COLO829 (cell line): ENCODE data around the gene ASPHD1.
A peak's percentile ranks its signal among the peaks of the same experiment; 100 is the strongest.
"Not testable (repeated sequence)": the region's sequence is repeated elsewhere in the genome, so short reads cannot be mapped to it uniquely, and the experiment has no call there.

Source experiments
- DNase-seq: peaks from one replicate; pipeline ENCODE4 v3.0.0; 2012; ENCODE audit warnings: low spot score

Gene ASPHD1

GRCh38 chr16:29900102-29900887, at the start of gene ASPHD1:
Gene ASPHD1, plus strand, starts transcription at chr16:29900488. Its CDS starts 484 bp downstream, at chr16:29900972.
- DNase-seq = peak; percentile 68

GRCh38 chr16:29850998-29851397, 49.3 kb upstream of the ASPHD1 start:
- no peak for DNase-seq

GRCh38 chr16:29852654-29853053, 47.6 kb upstream of the ASPHD1 start:
- DNase-seq = peak; percentile 65

- DNase-seq = no peak
Observed at GRCh38 chr16:29854520-29855100, 45.7 kb upstream of the ASPHD1 start.

- no peak for DNase-seq
Observed at GRCh38 chr16:29857133-29857760, 43.0 kb upstream of the ASPHD1 start.

GRCh38 chr16:29858149-29858849, 42.0 kb upstream of the ASPHD1 start:
- no peak for DNase-seq

GRCh38 chr16:29858974-29859373, 41.3 kb upstream of the ASPHD1 start:
- DNase-seq = no peak

- DNase-seq = no peak
Observed at GRCh38 chr16:29860218-29860617, 40.1 kb upstream of the ASPHD1 start.

- DNase-seq = no peak
Observed at GRCh38 chr16:29862383-29862883, 37.9 kb upstream of the ASPHD1 start.

- DNase-seq = peak; percentile 90
Observed at GRCh38 chr16:29862884-29863668, 37.2 kb upstream of the ASPHD1 start, which contains the start of gene CDIPT. Gene CDIPT, minus strand, starts transcription at chr16:29863226. Its CDS starts 369 bp downstream, at chr16:29862857.

GRCh38 chr16:29863669-29863984, 36.7 kb upstream of the ASPHD1 start:
- no peak for DNase-seq

- DNase-seq = no peak
Observed at GRCh38 chr16:29864205-29864604, 36.1 kb upstream of the ASPHD1 start.

- DNase-seq = no peak
Observed at GRCh38 chr16:29868396-29869009, 31.8 kb upstream of the ASPHD1 start.

- not testable (repeated sequence) for DNase-seq
Observed at GRCh38 chr16:29869067-29869466, 31.2 kb upstream of the ASPHD1 start.

GRCh38 chr16:29871822-29872546, 28.3 kb upstream of the ASPHD1 start:
- DNase-seq = no peak

- no peak for DNase-seq
Observed at GRCh38 chr16:29873319-29873718, 27.0 kb upstream of the ASPHD1 start.

- DNase-seq = no peak
Observed at GRCh38 chr16:29875206-29875605, 25.1 kb upstream of the ASPHD1 start.

GRCh38 chr16:29876217-29876593, 24.1 kb upstream of the ASPHD1 start:
- DNase-seq = no peak

- DNase-seq = no peak
Observed at GRCh38 chr16:29876594-29877249, 23.6 kb upstream of the ASPHD1 start.
